ENCODE measurements around the gene CACNA1G.

Gene CACNA1G

GRCh38 chr17:50547035-50547735 is 13.3 kb upstream of the CACNA1G start, which contains the start of gene SPATA20:
SPATA20 (plus strand) TSS chr17:50547174; CDS start chr17:50547209, 35 bp downstream.
- FAIRE-seq (no peak), DNase-seq (ENCODE audit: insufficient read length, low spot score) (peak; percentile 96)
- TF ChIP-seq POLR2A (IDR thresholded peaks at IDR 0.05; ENCODE audit: low read depth, low read length) = peak; percentile 84

- DNase-seq (ENCODE audit: insufficient read length, low spot score) = no peak
- no peak for FAIRE-seq
- no peak for TF ChIP-seq POLR2A (IDR thresholded peaks at IDR 0.05; ENCODE audit: low read depth, low read length)
Observed at GRCh38 chr17:50547736-50548083, 12.8 kb upstream of the CACNA1G start.

- DNase-seq (ENCODE audit: insufficient read length, low spot score) = no peak
- FAIRE-seq = no peak
- no peak for TF ChIP-seq POLR2A (IDR thresholded peaks at IDR 0.05; ENCODE audit: low read depth, low read length)
Observed at GRCh38 chr17:50548831-50549230, 11.7 kb upstream of the CACNA1G start.

GRCh38 chr17:50549256-50549941 is 11.1 kb upstream of the CACNA1G start:
- DNase-seq (ENCODE audit: insufficient read length, low spot score) = no peak
- FAIRE-seq = no peak

GRCh38 chr17:50549969-50550368 is 10.5 kb upstream of the CACNA1G start:
- DNase-seq (ENCODE audit: insufficient read length, low spot score) = no peak
- no peak for TF ChIP-seq POLR2A (IDR thresholded peaks at IDR 0.05; ENCODE audit: low read depth, low read length)
- no peak for FAIRE-seq

More at GRCh38 chr17:50549256-50549941, 11.1 kb upstream of the CACNA1G start:
- TF ChIP-seq POLR2A (IDR thresholded peaks at IDR 0.05; ENCODE audit: low read depth, low read length) = no peak

GRCh38 chr17:50550661-50551432 is 9.7 kb upstream of the CACNA1G start:
- FAIRE-seq (no peak), DNase-seq (ENCODE audit: insufficient read length, low spot score) (peak; percentile 82)
- TF ChIP-seq POLR2A (IDR thresholded peaks at IDR 0.05; ENCODE audit: low read depth, low read length) = no peak

- no peak for FAIRE-seq
- TF ChIP-seq POLR2A (IDR thresholded peaks at IDR 0.05; ENCODE audit: low read depth, low read length) = no peak
- no peak for DNase-seq (ENCODE audit: insufficient read length, low spot score)
Observed at GRCh38 chr17:50551433-50551815, 9.1 kb upstream of the CACNA1G start.

- FAIRE-seq (no peak), DNase-seq (ENCODE audit: insufficient read length, low spot score) (no peak)
- no peak for TF ChIP-seq POLR2A (IDR thresholded peaks at IDR 0.05; ENCODE audit: low read depth, low read length)
Observed at GRCh38 chr17:50551884-50552283, 8.6 kb upstream of the CACNA1G start.

- DNase-seq (ENCODE audit: insufficient read length, low spot score) (no peak), FAIRE-seq (no peak)
- no peak for TF ChIP-seq POLR2A (IDR thresholded peaks at IDR 0.05; ENCODE audit: low read depth, low read length)
Observed at GRCh38 chr17:50554201-50554600, 6.3 kb upstream of the CACNA1G start.

GRCh38 chr17:50556803-50557202 is 3.7 kb upstream of the CACNA1G start:
- DNase-seq (ENCODE audit: insufficient read length, low spot score) (no peak), FAIRE-seq (no peak)
- no peak for TF ChIP-seq POLR2A (IDR thresholded peaks at IDR 0.05; ENCODE audit: low read depth, low read length)

- DNase-seq (ENCODE audit: insufficient read length, low spot score) (no peak), FAIRE-seq (no peak)
- no peak for TF ChIP-seq POLR2A (IDR thresholded peaks at IDR 0.05; ENCODE audit: low read depth, low read length)
Observed at GRCh38 chr17:50557630-50558029, 2.9 kb upstream of the CACNA1G start.

- no peak for TF ChIP-seq POLR2A (IDR thresholded peaks at IDR 0.05; ENCODE audit: low read depth, low read length)
- FAIRE-seq (no peak), DNase-seq (ENCODE audit: insufficient read length, low spot score) (no peak)
Observed at GRCh38 chr17:50558091-50558490, 2.4 kb upstream of the CACNA1G start.

- no peak for FAIRE-seq
- DNase-seq (ENCODE audit: insufficient read length, low spot score) = no peak
- no peak for TF ChIP-seq POLR2A (IDR thresholded peaks at IDR 0.05; ENCODE audit: low read depth, low read length)
Observed at GRCh38 chr17:50558581-50558940, 2.0 kb upstream of the CACNA1G start.

- no peak for FAIRE-seq
- DNase-seq (ENCODE audit: insufficient read length, low spot score) = no peak
- TF ChIP-seq POLR2A (IDR thresholded peaks at IDR 0.05; ENCODE audit: low read depth, low read length) = no peak
Observed at GRCh38 chr17:50558941-50559614, 1.4 kb upstream of the CACNA1G start.

Data from H54 (cell line).